Thymus (tissue), 11 donors: ENCODE data around the gene PRR20G. TPM values are rescaled to one million over a fixed set of nuclear protein-coding genes. Genes with fewer than 3 reads are reported as not detected.

Source experiments
- DNase-seq, 9 donors: peaks; one replicate each; pipeline ENCODE4 v3.0.0-alpha.2; 2013; ENCODE audit warnings: low spot score in 9 of 9, low read depth in 6 of 9, missing footprints in 1 of 9
- H3K27ac ChIP-seq, 2 donors: one replicate each; pipeline ENCODE4 v1.5.1; 2013; ENCODE audit warnings: control low read depth in 1 of 2, low read depth in 1 of 2, low read length in 1 of 2, mild to moderate bottlenecking in 1 of 2, moderate library complexity in 1 of 2
- H3K27me3 ChIP-seq, 2 donors: one replicate each; pipeline ENCODE4 v1.5.1; 2013; ENCODE audit warnings: low read length in 1 of 2; ENCODE audit not compliant: control insufficient read depth in 2 of 2, insufficient read depth in 1 of 2
- H3K36me3 ChIP-seq, 2 donors: one replicate each; pipeline ENCODE4 v1.5.1; 2013; ENCODE audit warnings: low read length in 1 of 2, mild to moderate bottlenecking in 1 of 2, moderate library complexity in 1 of 2; ENCODE audit not compliant: control insufficient read depth in 2 of 2, insufficient read depth in 2 of 2
- H3K4me1 ChIP-seq, 2 donors: one replicate each; pipeline ENCODE4 v1.5.1; 2013; ENCODE audit warnings: low read length in 2 of 2; ENCODE audit not compliant: control insufficient read depth in 2 of 2, insufficient read depth in 2 of 2
- H3K4me3 ChIP-seq, 2 donors: one replicate each; pipeline ENCODE4 v1.5.1; 2013; ENCODE audit warnings: low read length in 2 of 2, control low read depth in 1 of 2, mild to moderate bottlenecking in 1 of 2
- H3K9me3 ChIP-seq, 2 donors: one replicate each; pipeline ENCODE4 v1.5.1; 2013; ENCODE audit warnings: low read length in 1 of 2, mild to moderate bottlenecking in 1 of 2; ENCODE audit not compliant: control insufficient read depth in 2 of 2, insufficient read depth in 1 of 2
- WGBS: extraction: QIAGEN DNeasy Blood & Tissue Kit; methylation state at CpG from one replicate; pipeline ENCODE4 v1.1.7; 2013; 5-methylcytosine and 5-hydroxymethylcytosine counted together
- polyA plus RNA-seq: library from polyadenylated mRNA; stranded (reverse); fragments of 200-250 nt; gene quantifications from one replicate; pipeline ENCODE4 v1.2.3, GENCODE V29; 2013
- total RNA-seq: library from RNA; stranded (reverse); fragments of 120-200 nt; gene quantifications from one replicate; pipeline ENCODE4 v1.2.4, GENCODE V29; 2013
- donor health status: healthy.

The PRR20G gene
- total and polyA plus RNA-seq, 2 donors = 0.27 TPM; not detected in 1

GRCh38 chr3:127254730-127255129 is 33.1 kb downstream of the PRR20G start:
- DNase-seq = no peak
- no peak overlapping the region for H3K4me3 ChIP-seq
- H3K4me1 ChIP-seq = no peaks in the 10 kb centered on the region
- WGBS = 85% methylated on average over 9 of the region's 9 CpGs
- H3K36me3 ChIP-seq = no peaks in the 10 kb centered on the region
- no peaks in the 10 kb centered on the region for H3K27me3 ChIP-seq
- no peaks in the 10 kb centered on the region for H3K9me3 ChIP-seq
- H3K27ac ChIP-seq = no peak overlapping the region

DNA sequence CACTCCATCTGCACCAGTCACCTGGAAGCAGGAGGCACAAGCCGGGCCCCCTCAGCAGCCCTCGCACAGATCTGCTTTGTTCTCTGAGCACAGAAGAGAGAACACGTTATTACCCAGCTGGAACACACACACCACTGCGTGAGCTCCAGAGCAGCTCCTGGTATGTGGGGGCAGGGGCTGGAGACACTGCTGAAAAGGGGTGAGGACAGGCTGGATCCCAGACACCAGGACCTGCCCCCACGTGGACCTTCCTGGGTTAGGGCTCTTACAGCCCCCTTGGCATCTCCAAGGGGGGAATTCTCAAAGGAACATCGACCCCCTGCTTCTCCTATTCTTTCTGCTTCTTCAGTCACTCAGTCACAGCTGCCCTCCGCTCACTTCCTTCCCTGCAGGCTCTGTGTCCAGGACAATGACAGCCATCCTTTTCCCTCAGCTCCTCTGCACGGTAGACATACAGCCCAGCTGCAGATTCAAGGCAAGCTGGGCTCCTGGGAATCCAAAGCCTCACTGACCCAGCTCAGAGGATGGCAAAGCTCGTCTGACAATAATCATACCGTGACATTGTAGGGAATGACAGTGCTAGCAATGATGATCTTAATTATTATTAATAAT is 33.7 kb downstream of the PRR20G start:
- H3K9me3 ChIP-seq = no peaks in the 10 kb centered on the region
- no peaks in the 10 kb centered on the region for H3K4me1 ChIP-seq
- no peak overlapping the region for H3K4me3 ChIP-seq
- H3K27me3 ChIP-seq = no peaks in the 10 kb centered on the region
- no peak overlapping the region for H3K27ac ChIP-seq
- DNase-seq = no peak
- 76% methylated on average over 10 of the region's 10 CpGs for WGBS
- H3K36me3 ChIP-seq = no peaks in the 10 kb centered on the region

GRCh38 chr3:127253491-127253890 is 34.4 kb downstream of the PRR20G start:
- H3K4me3 ChIP-seq = no peak overlapping the region
- H3K9me3 ChIP-seq = no peaks in the 10 kb centered on the region
- no peaks in the 10 kb centered on the region for H3K4me1 ChIP-seq
- no peak for DNase-seq
- no peaks in the 10 kb centered on the region for H3K36me3 ChIP-seq
- no peaks in the 10 kb centered on the region for H3K27me3 ChIP-seq
- 94% methylated on average over 7 of the region's 7 CpGs for WGBS
- H3K27ac ChIP-seq = no peak overlapping the region

DNA sequence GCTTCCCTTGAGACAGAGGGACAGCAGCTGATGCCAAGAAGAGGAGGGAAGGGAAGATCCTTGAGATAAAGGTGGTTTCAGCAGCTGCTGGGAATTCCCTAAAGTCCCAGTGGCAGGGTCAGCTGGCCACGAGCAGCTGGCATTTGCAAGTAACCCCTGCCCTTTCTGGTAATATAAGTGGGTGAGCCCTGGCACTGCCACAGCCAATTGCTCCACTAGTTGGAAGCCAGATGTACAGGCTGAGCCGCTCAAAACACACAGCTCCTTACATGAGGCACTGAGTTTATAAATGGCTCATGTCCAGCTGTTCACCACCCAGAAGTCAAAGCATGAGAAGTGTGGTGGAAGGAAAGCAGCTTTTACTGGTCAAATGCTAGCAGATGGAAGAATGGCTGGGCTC is 35.4 kb downstream of the PRR20G start:
- H3K4me3 ChIP-seq = no peak overlapping the region
- no peak for DNase-seq
- WGBS = 81% methylated on average over 2 of the region's 2 CpGs
- no peak overlapping the region for H3K27ac ChIP-seq
- no peaks in the 10 kb centered on the region for H3K27me3 ChIP-seq
- no peaks in the 10 kb centered on the region for H3K4me1 ChIP-seq
- H3K9me3 ChIP-seq = peaks cover 0 to 4% of the 10 kb centered on the region in 2 donors
- no peaks in the 10 kb centered on the region for H3K36me3 ChIP-seq

- H3K27me3 ChIP-seq = no peaks in the 10 kb centered on the region
- H3K4me1 ChIP-seq = no peaks in the 10 kb centered on the region
- no peak overlapping the region for H3K27ac ChIP-seq
- no peak overlapping the region for H3K4me3 ChIP-seq
- peaks cover 0 to 4% of the 10 kb centered on the region in 2 donors for H3K9me3 ChIP-seq
- no peak for DNase-seq
- whole genome bisulfite sequencing = 40% methylated on average over 1 of the region's 1 CpG
- no peaks in the 10 kb centered on the region for H3K36me3 ChIP-seq
These were observed 37.8 kb downstream of the PRR20G start for GRCh38 chr3:127250032-127250431.

DNA sequence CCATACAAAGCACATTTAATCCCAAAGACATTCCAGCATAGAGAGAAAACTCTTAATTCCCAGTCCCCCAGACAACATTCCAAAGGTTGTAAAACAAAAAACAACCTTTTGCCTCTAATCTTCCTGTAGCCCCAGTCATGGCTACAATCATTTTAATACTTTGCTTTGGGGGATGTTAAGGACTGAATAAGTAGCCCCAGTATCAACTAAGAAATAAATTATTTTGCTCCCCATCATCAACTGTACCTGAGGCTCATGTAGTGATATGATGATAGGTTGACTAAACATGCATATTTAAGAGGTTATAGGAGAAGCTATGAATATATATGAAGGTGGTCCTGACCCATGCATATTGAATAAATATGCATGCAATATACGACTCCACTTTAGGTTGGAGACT is 40.6 kb downstream of the PRR20G start:
- WGBS = 90% methylated on average over 1 of the region's 1 CpG
- no peak for DNase-seq
- Histone ChIP-seq H3K36me3 (no peaks in the 10 kb centered on the region), H3K4me3 (no peak overlapping the region), H3K4me1 (no peaks in the 10 kb centered on the region), H3K27me3 (no peaks in the 10 kb centered on the region), H3K9me3 (peaks cover 0 to 4% of the 10 kb centered on the region in 2 donors), H3K27ac (no peak overlapping the region)

- no peaks in the 10 kb centered on the region for H3K27me3 ChIP-seq
- no peaks in the 10 kb centered on the region for H3K9me3 ChIP-seq
- H3K4me1 ChIP-seq = peaks cover 0 to 4% of the 10 kb centered on the region in 2 donors
- no peaks in the 10 kb centered on the region for H3K36me3 ChIP-seq
- 83% methylated on average over 2 of the region's 2 CpGs for WGBS
- H3K4me3 ChIP-seq = no peak overlapping the region
- H3K27ac ChIP-seq = no peak overlapping the region
- DNase-seq = no peak
These were observed 49.2 kb downstream of the PRR20G start for GRCh38 chr3:127238602-127239001.

DNA sequence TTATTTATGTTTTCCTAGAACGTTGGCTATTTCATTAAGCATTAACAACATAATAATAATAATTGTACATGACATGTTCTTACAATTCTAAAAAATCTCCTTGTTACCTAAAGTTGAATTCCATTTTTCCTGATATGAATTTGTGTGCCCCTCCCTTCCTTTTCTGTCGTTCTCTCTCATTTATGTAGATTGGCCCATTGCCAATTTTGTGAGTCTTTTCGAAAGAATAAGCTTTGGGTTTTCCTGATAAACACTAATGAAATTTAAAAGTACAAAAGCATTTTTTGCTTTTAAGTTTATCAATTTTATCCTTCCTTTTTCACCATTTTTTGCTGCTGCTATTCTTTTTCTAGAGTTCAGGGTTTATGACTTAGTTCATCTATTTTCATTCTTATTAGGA is 50.0 kb downstream of the PRR20G start:
- DNase-seq = no peak
- H3K4me1 ChIP-seq = peaks cover 0 to 7% of the 10 kb centered on the region in 2 donors
- H3K36me3 ChIP-seq = no peaks in the 10 kb centered on the region
- H3K27me3 ChIP-seq = no peaks in the 10 kb centered on the region
- WGBS = 43% methylated on average over 3 of the region's 3 CpGs
- H3K4me3 ChIP-seq = no peak overlapping the region
- H3K27ac ChIP-seq = no peak overlapping the region
- H3K9me3 ChIP-seq = no peaks in the 10 kb centered on the region

DNA sequence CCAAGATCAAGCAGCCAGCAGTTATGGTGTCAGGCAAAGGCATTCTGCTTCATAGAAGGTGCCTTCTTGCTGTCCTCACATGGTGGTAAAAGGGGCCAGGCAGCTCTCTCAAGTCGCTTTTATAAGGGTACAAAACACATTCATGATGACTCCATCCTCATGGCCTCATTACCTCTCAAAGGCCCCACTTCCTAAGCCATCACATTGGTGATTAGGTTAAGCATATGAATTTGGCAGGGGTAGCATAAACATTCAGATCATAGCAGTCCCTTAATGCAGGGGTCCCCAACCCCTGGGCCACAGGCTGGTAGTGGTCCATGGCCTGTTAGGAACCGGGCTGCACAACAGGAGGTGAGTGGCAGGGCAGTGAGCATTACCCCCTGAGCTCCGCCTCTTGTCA is 52.1 kb downstream of the PRR20G start:
- Histone ChIP-seq H3K27me3 (no peaks in the 10 kb centered on the region), H3K36me3 (no peaks in the 10 kb centered on the region), H3K27ac (no peak overlapping the region), H3K9me3 (peaks cover 0 to 1% of the 10 kb centered on the region in 2 donors), H3K4me3 (no peak overlapping the region), H3K4me1 (peaks cover 0 to 7% of the 10 kb centered on the region in 2 donors)
- no peak for DNase-seq
- WGBS = 85% methylated on average over 3 of the region's 3 CpGs
